K562 (cell line): ENCODE measurements around the gene TBX19. TPM values are rescaled to one million over a fixed set of nuclear protein-coding genes. Genes with fewer than 3 reads are reported as not detected.

Source experiments
- ATF3 ChIP-seq, 2 experiments: fragments of 450-650 bp in 1 of 2; sonication (generic) in 1 of 2; formaldehyde crosslinking in 1 of 2; IDR thresholded peaks in 1 of 2; conservative IDR thresholded peaks in 1 of 2; 2 replicates each; pipeline versions ENCODE4 v1.6.1 to v1.8.1; 2016 to 2023; ENCODE audit warnings: mild to moderate bottlenecking in 2 of 2, moderate library complexity in 2 of 2, inconsistent platforms in 1 of 2, missing genetic modification reagents in 1 of 2
- CHD4 ChIP-seq: fragments of 200-600 bp; sonication (generic); IDR thresholded peaks from 3 replicates; pipeline ENCODE4 v1.6.1; 2012; ENCODE audit warnings: low read depth, mild to moderate bottlenecking, mixed read lengths, low read length, inconsistent platforms; ENCODE audit not compliant: insufficient read depth, insufficient replicate concordance, poor library complexity, severe bottlenecking
- DEAF1 ChIP-seq: fragments of 450-650 bp; formaldehyde crosslinking; IDR thresholded peaks from 2 replicates; pipeline ENCODE4 v1.4.0; 2020; ENCODE audit warnings: mild to moderate bottlenecking, moderate library complexity
- HLTF ChIP-seq: fragments of 450-650 bp; IDR thresholded peaks from 2 replicates; pipeline ENCODE4 v1.6.1; 2016
- MAZ ChIP-seq, 2 experiments: fragments of 450-650 bp in 1 of 2; sonication (generic) in 1 of 2; formaldehyde crosslinking; IDR thresholded peaks in 1 of 2; conservative IDR thresholded peaks in 1 of 2; 2 replicates each; pipeline versions ENCODE4 v1.4.0 to v1.5.0; 2020; ENCODE audit warnings: mild to moderate bottlenecking in 1 of 2, missing genetic modification reagents in 1 of 2
- NELFE ChIP-seq: IDR thresholded peaks from 2 replicates; pipeline ENCODE4 v1.6.1; 2011; ENCODE audit warnings: mild to moderate bottlenecking; ENCODE audit not compliant: insufficient read depth, insufficient read length
- RAD21 ChIP-seq, 2 experiments: fragments of 250-450 bp in 1 of 2; fragments of 450-650 bp in 1 of 2; sonication (Bioruptor Pico) in 1 of 2; formaldehyde crosslinking in 1 of 2; IDR thresholded peaks in 1 of 2; conservative IDR thresholded peaks in 1 of 2; 2 replicates each; pipeline versions ENCODE4 v1.4.0 to v1.8.0; 2020 to 2022; ENCODE audit warnings: mild to moderate bottlenecking in 2 of 2, moderate library complexity in 1 of 2
- REST ChIP-seq, 2 experiments: fragments of 450-650 bp; formaldehyde crosslinking in 1 of 2; IDR thresholded peaks; 2 replicates each; pipeline versions ENCODE4 v1.4.0 to v1.6.1; 2014 to 2020; ENCODE audit warnings: mild to moderate bottlenecking in 2 of 2, borderline replicate concordance in 1 of 2, low read depth in 1 of 2
- ZNF431 ChIP-seq: sonication (generic); formaldehyde crosslinking; IDR thresholded peaks from 2 replicates; pipeline ENCODE4 v1.8.0; 2022; ENCODE audit warnings: mild to moderate bottlenecking, missing genetic modification reagents
- ZSCAN32 ChIP-seq: fragments of 450-650 bp; formaldehyde crosslinking; IDR thresholded peaks from 2 replicates; pipeline ENCODE4 v1.4.0; 2020; ENCODE audit warnings: mild to moderate bottlenecking, moderate library complexity
- polyA plus RNA-seq, 8 experiments: library from polyadenylated mRNA; depleted of rRNA in 4 of 8; stranded (reverse) in 5 of 8; unstranded in 3 of 8; fragments of >200 nt; fragmentation: Nextera tagmentation in 2 of 8; fragmentation: Illumina TruSeq in 1 of 8; extraction: Ambion mirVana in 2 of 8; extraction: Trizol in 1 of 8; gene quantifications; 2 replicates each; pipeline versions ENCODE4 v1.2.1 to v1.2.3, GENCODE V29; 2011 to 2014; ENCODE audit warnings: inconsistent platforms in 1 of 8, missing spikeins in 1 of 8
- total RNA-seq, 7 experiments: library from RNA; depleted of rRNA in 6 of 7; stranded (reverse); fragments of >200 nt in 6 of 7; fragmentation: Illumina TruSeq in 2 of 7; extraction: Trizol in 2 of 7; gene quantifications; 2 replicates each; pipeline versions ENCODE4 v1.2.1 to v1.2.3, GENCODE V29; 2011 to 2021; ENCODE audit warnings: low replicate concordance in 1 of 7

Gene TBX19
- total and polyA plus RNA-seq, 9 of the 15 experiments (the other 6 are each of a cell fraction or from before 2014, with no cell fraction given), result 0.32 to 3.1 (median 0.95) TPM

- no peak for TF ChIP-seq HLTF
- TF ChIP-seq RAD21 (CRISPR knock-in tag; conservative IDR thresholded peaks at IDR 0.05 in 1 of 2, IDR thresholded peaks at IDR 0.05 in 1 of 2), result peak; percentile 40 to 72
- TF ChIP-seq NELFE, result no peak
- no peak for TF ChIP-seq ATF3 (IDR thresholded peaks at IDR 0.05)
- no peak for TF ChIP-seq ATF3 (CRISPR knock-in tag; conservative IDR thresholded peaks at IDR 0.05)
- TF ChIP-seq ZSCAN32, result no peak
- peak; percentile 32; the same call in 1 of the 2 replicates for TF ChIP-seq DEAF1 (CRISPR knock-in tag)
- peak in 1 of 2 experiments; percentile 56; a peak in 1 of 4 replicates for TF ChIP-seq MAZ (CRISPR knock-in tag; conservative IDR thresholded peaks at IDR 0.05 in 1 of 2, IDR thresholded peaks at IDR 0.05 in 1 of 2)
- no peak for TF ChIP-seq ZNF431 (CRISPR knock-in tag)
- peak; percentile 25; the same call in 1 of the 2 replicates for TF ChIP-seq REST (IDR thresholded peaks at IDR 0.05; ENCODE audit: borderline replicate concordance)
- TF ChIP-seq REST (CRISPR knock-in tag; IDR thresholded peaks at IDR 0.05; ENCODE audit: low read depth), result no peak
- TF ChIP-seq CHD4, result no peak
Measured at GRCh38 chr1:168343566-168343965, 62.9 kb downstream of the TBX19 start (continued).
